Immature natural killer cell (primary cell): ENCODE data around the gene KIF5B. TPM values are rescaled to one million over a fixed set of nuclear protein-coding genes. Genes with fewer than 3 reads are reported as not detected.

ENCODE experiments used
- polyA plus RNA-seq, 3 donors: library from polyadenylated mRNA; unstranded; fragments of 300-500 nt; fragmentation: Illumina TruSeq; gene quantifications; one replicate each; pipeline ENCODE4 v1.2.3, GENCODE V29; 2021

Gene KIF5B
- polyA plus RNA-seq, 3 donors from 2014 or later = 15.0 to 24.8 (median 15.3) TPM

Other genes with a start within 250 kb of the KIF5B start
- gene ARHGAP12, start 127.6 kb downstream of the KIF5B start, polyA plus RNA-seq = 10 to 100 TPM in 1 of 3 donors, 1 to 10 TPM in 2; 6.2 to 11.8 (median 8.1) TPM